ENCODE measurements around the gene CACNA2D4.

CACNA2D4 gene

GRCh38 chr12:1830981-1831963 is 87.2 kb downstream of the CACNA2D4 start:
- Histone ChIP-seq H3K36me3 (peaks cover 33% of the 10 kb centered on the region), H3K4me3 (no peak overlapping the region), H3K4me1 (peaks cover 100% of the 10 kb centered on the region), H3K27ac (peak overlapping the region; percentile 63), H3K9ac (no peak overlapping the region), H4K20me1 (no peaks in the 10 kb centered on the region), H3K27me3 (no peaks in the 10 kb centered on the region), H3K4me2 (peak overlapping the region; percentile 97), H3K9me3 (no peaks in the 10 kb centered on the region)
- no peak for TF ChIP-seq Cebpa-rat (IDR thresholded peaks at IDR 0.05)

- H3K4me2 ChIP-seq = peak overlapping the region; percentile 97
- H3K4me3 ChIP-seq = no peak overlapping the region
- H4K20me1 ChIP-seq = no peaks in the 10 kb centered on the region
- H3K27me3 ChIP-seq = no peaks in the 10 kb centered on the region
- H3K9ac ChIP-seq = no peak overlapping the region
- no peak overlapping the region for H3K27ac ChIP-seq
- TF ChIP-seq Cebpa-rat (IDR thresholded peaks at IDR 0.05) = no peak
- H3K9me3 ChIP-seq = no peaks in the 10 kb centered on the region
- H3K4me1 ChIP-seq = peaks cover 100% of the 10 kb centered on the region
- peaks cover 36% of the 10 kb centered on the region for H3K36me3 ChIP-seq
Measured at GRCh38 chr12:1830401-1830845, 88.0 kb downstream of the CACNA2D4 start.

GRCh38 chr12:1829306-1829900 is 89.0 kb downstream of the CACNA2D4 start:
- Histone ChIP-seq H3K4me1 (peaks cover 100% of the 10 kb centered on the region), H3K9me3 (no peaks in the 10 kb centered on the region), H3K36me3 (peaks cover 39% of the 10 kb centered on the region), H4K20me1 (no peaks in the 10 kb centered on the region), H3K27me3 (no peaks in the 10 kb centered on the region), H3K4me3 (no peak overlapping the region), H3K4me2 (peak overlapping the region; percentile 97), H3K9ac (peak overlapping the region; percentile 66; the same call in 1 of the 2 replicates), H3K27ac (peak overlapping the region; percentile 80)
- TF ChIP-seq Cebpa-rat (IDR thresholded peaks at IDR 0.05) = no peak

- Histone ChIP-seq H3K4me2 (peak overlapping the region; percentile 97), H3K9me3 (no peaks in the 10 kb centered on the region), H3K27ac (peak overlapping the region; percentile 80), H3K36me3 (peaks cover 34% of the 10 kb centered on the region), H3K9ac (peak overlapping the region; percentile 66; the same call in 1 of the 2 replicates), H3K27me3 (no peaks in the 10 kb centered on the region), H4K20me1 (no peaks in the 10 kb centered on the region), H3K4me1 (peaks cover 100% of the 10 kb centered on the region), H3K4me3 (no peak overlapping the region)
- TF ChIP-seq Cebpa-rat (IDR thresholded peaks at IDR 0.05) = no peak
Measured at GRCh38 chr12:1828856-1829255, 89.6 kb downstream of the CACNA2D4 start.

GRCh38 chr12:1827826-1828805 is 90.3 kb downstream of the CACNA2D4 start:
- peaks cover 100% of the 10 kb centered on the region for H3K4me1 ChIP-seq
- TF ChIP-seq Cebpa-rat (IDR thresholded peaks at IDR 0.05) = no peak
- H3K9ac ChIP-seq = peak overlapping the region; percentile 66
- no peaks in the 10 kb centered on the region for H3K9me3 ChIP-seq
- peak overlapping the region; percentile 20; the same call in 1 of the 2 replicates for H3K4me3 ChIP-seq
- H3K4me2 ChIP-seq = peak overlapping the region; percentile 97
- no peaks in the 10 kb centered on the region for H3K27me3 ChIP-seq
- H4K20me1 ChIP-seq = no peaks in the 10 kb centered on the region
- H3K27ac ChIP-seq = peak overlapping the region; percentile 80
- peaks cover 30% of the 10 kb centered on the region for H3K36me3 ChIP-seq

GRCh38 chr12:1826867-1827705 is 91.4 kb downstream of the CACNA2D4 start:
- no peaks in the 10 kb centered on the region for H3K9me3 ChIP-seq
- H3K4me2 ChIP-seq = peak overlapping the region; percentile 97
- peaks cover 26% of the 10 kb centered on the region for H3K36me3 ChIP-seq
- H3K27me3 ChIP-seq = no peaks in the 10 kb centered on the region
- H3K9ac ChIP-seq = peak overlapping the region; percentile 66
- H3K4me3 ChIP-seq = peak overlapping the region; percentile 20
- no peak for TF ChIP-seq Cebpa-rat (IDR thresholded peaks at IDR 0.05)
- peak overlapping the region; percentile 80 for H3K27ac ChIP-seq
- H4K20me1 ChIP-seq = no peaks in the 10 kb centered on the region
- peaks cover 100% of the 10 kb centered on the region for H3K4me1 ChIP-seq

GRCh38 chr12:1826401-1826800 is 92.1 kb downstream of the CACNA2D4 start:
- Histone ChIP-seq H3K9me3 (no peaks in the 10 kb centered on the region), H3K27ac (peak overlapping the region; percentile 80), H3K27me3 (no peaks in the 10 kb centered on the region), H3K4me1 (peaks cover 100% of the 10 kb centered on the region), H3K4me3 (peak overlapping the region; percentile 16; the same call in 1 of the 2 replicates), H4K20me1 (no peaks in the 10 kb centered on the region), H3K4me2 (peak overlapping the region; percentile 97), H3K36me3 (peaks cover 24% of the 10 kb centered on the region), H3K9ac (peak overlapping the region; percentile 66)
- TF ChIP-seq Cebpa-rat (IDR thresholded peaks at IDR 0.05) = no peak

GRCh38 chr12:1825382-1826102 is 92.9 kb downstream of the CACNA2D4 start:
- Histone ChIP-seq H3K4me3 (no peak overlapping the region), H3K27me3 (no peaks in the 10 kb centered on the region), H3K36me3 (peaks cover 18% of the 10 kb centered on the region), H4K20me1 (no peaks in the 10 kb centered on the region), H3K4me1 (peaks cover 100% of the 10 kb centered on the region), H3K4me2 (peak overlapping the region; percentile 97), H3K27ac (peak overlapping the region; percentile 80), H3K9me3 (no peaks in the 10 kb centered on the region), H3K9ac (peak overlapping the region; percentile 45; the same call in 1 of the 2 replicates)
- TF ChIP-seq Cebpa-rat (IDR thresholded peaks at IDR 0.05) = no peak
